Panc1 (cell line): Measurements from ENCODE around the gene GJB2. TPM values are rescaled to one million over a fixed set of nuclear protein-coding genes. Genes with fewer than 3 reads are reported as not detected.
A peak's percentile ranks its signal among the peaks of the same experiment; 100 is the strongest.

ENCODE experiments used
- ATAC-seq: fragments of 200-7000 bp; cut with Tn5 transposase; 2 replicates; pipeline ENCODE4 v1.9.1; 2020; ENCODE audit warnings: mild to moderate bottlenecking, moderate library complexity
- BruUV-seq: library from RNA; stranded (reverse); fragments of 400-500 nt; replicated peaks from 2 replicates; lab custom pipeline; 2021; lab: Mats Ljungman, UMichigan
- CTCF ChIA-PET: fragments of 300-600 bp; sonication (Branson Sonifier 250); formaldehyde crosslinking; loops from one replicate; lab custom pipeline; 2022; ENCODE audit warnings: antibody characterized with exemption; lab: Charles Lee
- POLR2A ChIA-PET: fragments of 300-600 bp; sonication (Branson Sonifier 250); formaldehyde crosslinking; loops from one replicate; lab custom pipeline; 2022; ENCODE audit warnings: antibody characterized with exemption; lab: Charles Lee
- DNase-seq: peaks from one replicate; pipeline ENCODE4 v3.0.0-alpha.2; 2010; ENCODE audit warnings: low read depth, low spot score
- H3K27ac ChIP-seq: 2 replicates; pipeline ENCODE4 v1.5.1; 2011; ENCODE audit warnings: mild to moderate bottlenecking, low read length, inconsistent platforms
- H3K27me3 ChIP-seq: fragments of 200-500 bp; sonication (Bioruptor generic); 2 replicates; pipeline ENCODE4 v1.6.0; 2014; ENCODE audit warnings: low read length, inconsistent platforms; ENCODE audit not compliant: control insufficient read depth, insufficient read depth
- H3K36me3 ChIP-seq: fragments of 200-500 bp; sonication (Bioruptor generic); 2 replicates; pipeline ENCODE4 v1.5.1; 2014; ENCODE audit warnings: inconsistent platforms, mild to moderate bottlenecking, low read length, moderate library complexity; ENCODE audit not compliant: control insufficient read depth, insufficient read depth
- H3K4me1 ChIP-seq: 2 replicates; pipeline ENCODE4 v1.5.1; 2011; ENCODE audit warnings: inconsistent platforms, mild to moderate bottlenecking, low read length, moderate library complexity; ENCODE audit not compliant: control insufficient read depth, insufficient read depth
- H3K4me3 ChIP-seq, 2 experiments: 2 replicates each; pipeline ENCODE4 v1.5.1; 2011 to 2012; ENCODE audit warnings: low read depth in 2 of 2, low read length in 2 of 2, mild to moderate bottlenecking in 2 of 2, inconsistent platforms in 1 of 2, moderate library complexity in 1 of 2
- H3K9me3 ChIP-seq: fragments of 200-500 bp; sonication (Bioruptor generic); 2 replicates; pipeline ENCODE4 v1.5.1; 2014; ENCODE audit warnings: low read depth, mild to moderate bottlenecking, inconsistent platforms, low read length, moderate library complexity; ENCODE audit not compliant: control insufficient read depth, insufficient read depth
- POLR2AphosphoS5 ChIP-seq: IDR thresholded peaks from 2 replicates; pipeline ENCODE4 v1.6.1; 2012; ENCODE audit warnings: mild to moderate bottlenecking, low read depth, low read length, moderate library complexity
- SIN3A ChIP-seq: IDR thresholded peaks from 2 replicates; pipeline ENCODE4 v1.6.1; 2012; ENCODE audit warnings: low read depth, mild to moderate bottlenecking, low read length, moderate library complexity, borderline replicate concordance; ENCODE audit not compliant: insufficient read depth
- TCF7L2 ChIP-seq: IDR thresholded peaks from 2 replicates; pipeline ENCODE4 v1.6.1; 2011; ENCODE audit warnings: mild to moderate bottlenecking, low read depth, low read length, inconsistent platforms
- in situ Hi-C: cut with HindIII; loops from 2 replicates; pipeline ENCODE4 v1.10.0; 2016; ENCODE audit warnings: low sequenced_read_pairs, low pct_unique_long_range_greater_than_20kb
- intact Hi-C: fragments of 100-400 bp; cut with micrococcal nuclease; formaldehyde crosslinking; loops from one replicate; pipeline ENCODE4 v1.10.0; 2022; ENCODE audit not compliant: unreplicated experiment
- total RNA-seq: library from RNA; stranded (reverse); gene quantifications from one replicate; pipeline ENCODE4 v1.2.1, GENCODE V29; 2021; ENCODE audit not compliant: unreplicated experiment
- TF ChIP-seq, protein P1 (sequence below): fragments of 450-650 bp; IDR thresholded peaks from 2 replicates; pipeline ENCODE4 v1.5.1; 2017; ENCODE audit warnings: mild to moderate bottlenecking
- TF ChIP-seq, protein P2 (sequence below), 2 experiments: IDR thresholded peaks; 2 replicates each; pipeline ENCODE4 v1.6.1; 2011 to 2012; ENCODE audit warnings: low read depth in 2 of 2, control low read depth in 1 of 2, low read length in 1 of 2, mild to moderate bottlenecking in 1 of 2, moderate library complexity in 1 of 2; ENCODE audit not compliant: insufficient read depth in 1 of 2

The GJB2 gene
- total RNA-seq, 1 experiment from 2014 or later = 54.2 TPM

DNA sequence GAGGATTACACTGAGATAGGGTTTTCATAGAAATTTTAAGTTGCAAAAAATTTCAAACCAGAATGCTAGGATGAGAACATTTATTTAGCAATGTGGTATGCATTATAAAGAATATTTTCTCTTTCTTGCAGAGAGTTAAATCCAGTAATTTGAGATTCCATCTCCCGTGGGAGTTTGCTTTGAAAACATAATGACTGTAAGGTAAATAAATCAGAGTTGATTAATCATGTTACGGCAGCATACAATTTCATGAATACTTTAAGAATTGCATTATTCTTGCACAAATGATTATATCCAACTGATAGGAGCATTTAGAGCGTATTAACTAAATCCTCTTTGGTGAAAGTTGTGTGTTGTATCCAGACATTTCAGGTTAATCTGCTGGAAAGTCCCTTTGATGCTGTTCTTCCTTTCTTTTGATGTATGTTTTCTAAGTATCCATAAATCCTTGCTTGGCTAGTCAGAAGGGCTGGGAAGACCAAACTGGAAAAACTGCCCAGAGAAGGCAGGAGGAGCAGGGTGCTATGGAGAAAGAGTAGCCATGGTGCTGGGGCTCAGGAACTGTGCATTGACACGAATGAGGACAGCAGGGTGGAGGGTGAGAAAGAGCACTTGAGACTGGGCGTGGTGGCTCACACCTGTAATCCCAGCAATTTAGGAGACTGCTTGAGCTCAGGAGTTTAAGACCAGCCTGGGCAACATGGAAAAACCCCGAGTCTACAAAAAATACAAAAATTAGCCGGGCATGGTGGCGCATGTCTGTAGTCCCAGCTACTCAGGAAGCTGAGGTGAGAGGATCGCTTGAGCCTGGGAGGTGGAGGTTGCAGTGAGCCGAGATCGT is 27.1 kb downstream of the GJB2 start:
- ATAC-seq (no peak), DNase-seq (no peak)
- TF ChIP-seq, protein P1, sequence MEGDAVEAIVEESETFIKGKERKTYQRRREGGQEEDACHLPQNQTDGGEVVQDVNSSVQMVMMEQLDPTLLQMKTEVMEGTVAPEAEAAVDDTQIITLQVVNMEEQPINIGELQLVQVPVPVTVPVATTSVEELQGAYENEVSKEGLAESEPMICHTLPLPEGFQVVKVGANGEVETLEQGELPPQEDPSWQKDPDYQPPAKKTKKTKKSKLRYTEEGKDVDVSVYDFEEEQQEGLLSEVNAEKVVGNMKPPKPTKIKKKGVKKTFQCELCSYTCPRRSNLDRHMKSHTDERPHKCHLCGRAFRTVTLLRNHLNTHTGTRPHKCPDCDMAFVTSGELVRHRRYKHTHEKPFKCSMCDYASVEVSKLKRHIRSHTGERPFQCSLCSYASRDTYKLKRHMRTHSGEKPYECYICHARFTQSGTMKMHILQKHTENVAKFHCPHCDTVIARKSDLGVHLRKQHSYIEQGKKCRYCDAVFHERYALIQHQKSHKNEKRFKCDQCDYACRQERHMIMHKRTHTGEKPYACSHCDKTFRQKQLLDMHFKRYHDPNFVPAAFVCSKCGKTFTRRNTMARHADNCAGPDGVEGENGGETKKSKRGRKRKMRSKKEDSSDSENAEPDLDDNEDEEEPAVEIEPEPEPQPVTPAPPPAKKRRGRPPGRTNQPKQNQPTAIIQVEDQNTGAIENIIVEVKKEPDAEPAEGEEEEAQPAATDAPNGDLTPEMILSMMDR = no peak
- TF ChIP-seq SIN3A = no peak
- TF ChIP-seq, protein P2, sequence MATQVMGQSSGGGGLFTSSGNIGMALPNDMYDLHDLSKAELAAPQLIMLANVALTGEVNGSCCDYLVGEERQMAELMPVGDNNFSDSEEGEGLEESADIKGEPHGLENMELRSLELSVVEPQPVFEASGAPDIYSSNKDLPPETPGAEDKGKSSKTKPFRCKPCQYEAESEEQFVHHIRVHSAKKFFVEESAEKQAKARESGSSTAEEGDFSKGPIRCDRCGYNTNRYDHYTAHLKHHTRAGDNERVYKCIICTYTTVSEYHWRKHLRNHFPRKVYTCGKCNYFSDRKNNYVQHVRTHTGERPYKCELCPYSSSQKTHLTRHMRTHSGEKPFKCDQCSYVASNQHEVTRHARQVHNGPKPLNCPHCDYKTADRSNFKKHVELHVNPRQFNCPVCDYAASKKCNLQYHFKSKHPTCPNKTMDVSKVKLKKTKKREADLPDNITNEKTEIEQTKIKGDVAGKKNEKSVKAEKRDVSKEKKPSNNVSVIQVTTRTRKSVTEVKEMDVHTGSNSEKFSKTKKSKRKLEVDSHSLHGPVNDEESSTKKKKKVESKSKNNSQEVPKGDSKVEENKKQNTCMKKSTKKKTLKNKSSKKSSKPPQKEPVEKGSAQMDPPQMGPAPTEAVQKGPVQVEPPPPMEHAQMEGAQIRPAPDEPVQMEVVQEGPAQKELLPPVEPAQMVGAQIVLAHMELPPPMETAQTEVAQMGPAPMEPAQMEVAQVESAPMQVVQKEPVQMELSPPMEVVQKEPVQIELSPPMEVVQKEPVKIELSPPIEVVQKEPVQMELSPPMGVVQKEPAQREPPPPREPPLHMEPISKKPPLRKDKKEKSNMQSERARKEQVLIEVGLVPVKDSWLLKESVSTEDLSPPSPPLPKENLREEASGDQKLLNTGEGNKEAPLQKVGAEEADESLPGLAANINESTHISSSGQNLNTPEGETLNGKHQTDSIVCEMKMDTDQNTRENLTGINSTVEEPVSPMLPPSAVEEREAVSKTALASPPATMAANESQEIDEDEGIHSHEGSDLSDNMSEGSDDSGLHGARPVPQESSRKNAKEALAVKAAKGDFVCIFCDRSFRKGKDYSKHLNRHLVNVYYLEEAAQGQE (IDR thresholded peaks at IDR 0.05; ENCODE audit: insufficient read depth in 1 of 2, low read depth in 2 of 2, low read length in 1 of 2) = no peak
- TF ChIP-seq TCF7L2 = no peak
- TF ChIP-seq POLR2AphosphoS5 = no peak
- intact Hi-C loops (no loop called here), in situ Hi-C loops (no loop called here)
- H3K4me3 ChIP-seq = no peak overlapping the region
- no peaks in the 10 kb centered on the region for H3K9me3 ChIP-seq
- H3K4me1 ChIP-seq = 0 out of 2 replicates have a peak, but pooled peaks cover 3% of the 10 kb centered on the region
- no peaks in the 10 kb centered on the region for H3K36me3 ChIP-seq
- ChIA-PET POLR2A (no interaction called here), CTCF (no interaction called here)
- no TSS peak for BruUV-seq
- no peaks in the 10 kb centered on the region for H3K27me3 ChIP-seq
- H3K27ac ChIP-seq = no peak overlapping the region

DNA sequence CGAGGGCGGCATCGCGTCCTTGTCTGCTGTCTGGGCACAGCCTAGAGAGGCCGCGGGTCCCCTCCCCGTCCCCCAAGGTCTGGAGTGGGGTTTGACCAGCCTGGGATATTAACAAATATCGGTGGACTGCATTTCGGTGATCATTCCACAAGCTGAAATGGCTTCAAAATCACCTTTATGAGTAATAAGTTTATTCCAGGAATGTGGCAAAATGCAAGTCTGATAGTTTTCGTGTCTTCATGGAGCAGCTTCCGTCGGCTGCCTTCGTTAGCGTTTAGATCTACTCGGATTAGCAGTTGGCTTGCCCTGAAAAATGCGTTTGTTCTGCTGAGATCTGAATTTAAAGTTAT is 30.8 kb downstream of the GJB2 start:
- TF ChIP-seq, protein P2 (IDR thresholded peaks at IDR 0.05; ENCODE audit: insufficient read depth in 1 of 2, low read depth in 2 of 2, low read length in 1 of 2) = no peak
- TF ChIP-seq TCF7L2 = no peak
- TF ChIP-seq POLR2AphosphoS5 = no peak
- TF ChIP-seq SIN3A = no peak
- TF ChIP-seq, protein P1 = no peak
- no peak for DNase-seq
- intact Hi-C loops = loop anchor here (2.0 to 5.0 kb wide), 3 partner anchors 35 to 235 kb away; no protein-coding TSS in a partner anchor
- Histone ChIP-seq H3K9me3 (no peaks in the 10 kb centered on the region), H3K4me1 (peaks cover 6% of the 10 kb centered on the region; the same call in 1 of the 2 replicates), H3K27ac (0 out of 2 replicates have a peak overlapping the region, but pooled peaks have one; percentile 23), H3K4me3 (peak overlapping the region; percentile 61 to 76; a peak in 3 of 4 replicates), H3K36me3 (no peaks in the 10 kb centered on the region), H3K27me3 (no peaks in the 10 kb centered on the region)
- POLR2A ChIA-PET = no interaction called here
- in situ Hi-C loops = no loop called here
- CTCF ChIA-PET = no interaction called here
- ATAC-seq = no peak
- BruUV-seq = no TSS peak
